Measurements from ENCODE around the gene C6orf120.

Gene C6orf120

GRCh38 chr6:169722362-169723199 is 20.7 kb downstream of the C6orf120 start:
- H3K4me3 ChIP-seq (ENCODE audit: low read length), result peak overlapping the region; percentile 55
- DNase-seq (ENCODE audit: low read depth, low spot score), result no peak

GRCh38 chr6:169723200-169723909 is 21.4 kb downstream of the C6orf120 start:
- DNase-seq (ENCODE audit: low read depth, low spot score), result peak; percentile 55
- H3K4me3 ChIP-seq (ENCODE audit: low read length), result peak overlapping the region; percentile 55

GRCh38 chr6:169723991-169724493 is 22.1 kb downstream of the C6orf120 start:
- peak overlapping the region; percentile 36 for H3K4me3 ChIP-seq (ENCODE audit: low read length)
- DNase-seq (ENCODE audit: low read depth, low spot score), result no peak

GRCh38 chr6:169724494-169725124 is 22.7 kb downstream of the C6orf120 start, which contains the start of gene PHF10:
PHF10 (minus strand) TSS chr6:169724500; CDS start chr6:169723931, 569 bp downstream.
- DNase-seq (ENCODE audit: low read depth, low spot score), result peak; percentile 45
- H3K4me3 ChIP-seq (ENCODE audit: low read length), result peak within 1 kb of the TSS; percentile 60

- H3K4me3 ChIP-seq (ENCODE audit: low read length), result peak overlapping the region; percentile 60
- DNase-seq (ENCODE audit: low read depth, low spot score), result no peak
These were observed 23.5 kb downstream of the C6orf120 start for GRCh38 chr6:169725125-169726048.

- DNase-seq (ENCODE audit: low read depth, low spot score), result no peak
- no peak overlapping the region for H3K4me3 ChIP-seq (ENCODE audit: low read length)
These were observed 24.1 kb downstream of the C6orf120 start for GRCh38 chr6:169726049-169726400.

- H3K4me3 ChIP-seq (ENCODE audit: low read length), result no peak overlapping the region
- DNase-seq (ENCODE audit: low read depth, low spot score), result no peak
These were observed 25.0 kb downstream of the C6orf120 start for GRCh38 chr6:169726963-169727362.

GRCh38 chr6:169729961-169730360 is 28.0 kb downstream of the C6orf120 start:
- no peak overlapping the region for H3K4me3 ChIP-seq (ENCODE audit: low read length)
- DNase-seq (ENCODE audit: low read depth, low spot score), result no peak

GRCh38 chr6:169738204-169738975 is 36.5 kb downstream of the C6orf120 start:
- no peak for DNase-seq (ENCODE audit: low read depth, low spot score)
- H3K4me3 ChIP-seq (ENCODE audit: low read length), result no peak overlapping the region

GRCh38 chr6:169738976-169739529 is 37.1 kb downstream of the C6orf120 start:
- no peak for DNase-seq (ENCODE audit: low read depth, low spot score)
- H3K4me3 ChIP-seq (ENCODE audit: low read length), result no peak overlapping the region

GRCh38 chr6:169741344-169741743 is 39.4 kb downstream of the C6orf120 start:
- H3K4me3 ChIP-seq (ENCODE audit: low read length), result no peak overlapping the region
- no peak for DNase-seq (ENCODE audit: low read depth, low spot score)

GRCh38 chr6:169745405-169745804 is 43.5 kb downstream of the C6orf120 start:
- H3K4me3 ChIP-seq (ENCODE audit: low read length), result no peak overlapping the region
- DNase-seq (ENCODE audit: low read depth, low spot score), result no peak

GRCh38 chr6:169746556-169746955 is 44.6 kb downstream of the C6orf120 start:
- no peak overlapping the region for H3K4me3 ChIP-seq (ENCODE audit: low read length)
- DNase-seq (ENCODE audit: low read depth, low spot score), result no peak

GRCh38 chr6:169751242-169752073 is 49.5 kb downstream of the C6orf120 start, which contains the start of the genes DYNLT2 and ERMARD:
DYNLT2 (minus strand) TSS chr6:169751572; CDS start chr6:169751458, 114 bp downstream.
ERMARD (plus strand) TSS chr6:169751622; CDS start chr6:169751658, 36 bp downstream.
- peak within 1 kb of the TSS; percentile 89 for H3K4me3 ChIP-seq (ENCODE audit: low read length)
- DNase-seq (ENCODE audit: low read depth, low spot score), result peak; percentile 89

- DNase-seq (ENCODE audit: low read depth, low spot score), result no peak
These were observed 50.2 kb downstream of the C6orf120 start for GRCh38 chr6:169752074-169752623.

More at GRCh38 chr6:169752074-169752623, 50.2 kb downstream of the C6orf120 start:
- peak overlapping the region; percentile 89 for H3K4me3 ChIP-seq (ENCODE audit: low read length)

Measured in Jurkat, Clone E6-1 (cell line).